H1 (cell line): ENCODE results near the gene MREG. TPM values are rescaled to one million over a fixed set of nuclear protein-coding genes. Genes with fewer than 3 reads are reported as not detected.
A peak's percentile ranks its signal among the peaks of the same experiment; 100 is the strongest.

Experiments
- CTCF ChIA-PET: fragments of 300-600 bp; sonication (Branson Sonifier 250); formaldehyde crosslinking; loops from one replicate; lab custom pipeline; 2021; ENCODE audit not compliant: partially characterized antibody; lab: Charles Lee
- POLR2A ChIA-PET: fragments of 300-600 bp; sonication (Branson Sonifier 250); formaldehyde crosslinking; loops from one replicate; lab custom pipeline; 2021; ENCODE audit warnings: inconsistent platforms; ENCODE audit not compliant: partially characterized antibody; lab: Charles Lee
- DNase-seq, 2 experiments: peaks; one replicate each; pipeline versions ENCODE4 v3.0.0 to v3.0.0-alpha.2; 2010 to 2022; ENCODE audit warnings: low spot score in 2 of 2, low read depth in 1 of 2, mixed read lengths in 1 of 2
- FAIRE-seq: peaks from 2 replicates; lab custom pipeline; 2011; peaks lifted over from hg19 to GRCh38; lab: Jason Lieb, UNC
- H2AFZ ChIP-seq: 2 replicates; pipeline ENCODE4 v1.8.1; 2012; ENCODE audit warnings: low read length, inconsistent platforms
- H2AK5ac ChIP-seq: 2 replicates; pipeline ENCODE4 v1.6.1; 2013; ENCODE audit warnings: low read depth, low read length
- H2BK120ac ChIP-seq: replicated peaks from 2 replicates; pipeline ENCODE3; 2013; ENCODE audit warnings: low read depth, low read length, inconsistent platforms
- H2BK12ac ChIP-seq: 2 replicates; pipeline ENCODE4 v1.6.1; 2013; ENCODE audit warnings: low read depth, low read length
- H2BK15ac ChIP-seq: 2 replicates; pipeline ENCODE4 v1.6.1; 2013; ENCODE audit warnings: low read length
- H2BK20ac ChIP-seq: 2 replicates; pipeline ENCODE4 v1.6.1; 2013; ENCODE audit warnings: low read length
- H2BK5ac ChIP-seq: 2 replicates; pipeline ENCODE4 v1.6.1; 2013; ENCODE audit warnings: low read depth, low read length
- H3K14ac ChIP-seq: 2 replicates; pipeline ENCODE4 v1.6.1; 2013; ENCODE audit warnings: inconsistent platforms; ENCODE audit not compliant: insufficient read length
- H3K18ac ChIP-seq: 2 replicates; pipeline ENCODE4 v1.6.1; 2013; ENCODE audit warnings: low read length; ENCODE audit errors: extremely low read depth
- H3K23ac ChIP-seq: 2 replicates; pipeline ENCODE4 v1.6.1; 2013; ENCODE audit warnings: inconsistent platforms; ENCODE audit not compliant: insufficient read length
- H3K23me2 ChIP-seq: 2 replicates; pipeline ENCODE4 v1.6.1; 2013; ENCODE audit warnings: low read depth, low read length
- H3K27ac ChIP-seq: 2 replicates; pipeline ENCODE4 v1.6.1; 2011; ENCODE audit warnings: low read depth, low read length, inconsistent platforms
- H3K27me3 ChIP-seq, 4 experiments: replicated peaks in 1 of 4; 1 replicate in 1 of 4; 2 replicates in 3 of 4; pipeline versions ENCODE4 v1.6.1 to v1.8.1; 2011 to 2013; ENCODE audit warnings: low read length in 3 of 4, mild to moderate bottlenecking in 3 of 4, inconsistent platforms in 2 of 4, mixed read lengths in 2 of 4, moderate library complexity in 1 of 4; ENCODE audit not compliant: control insufficient read depth in 3 of 4, insufficient read depth in 3 of 4; ENCODE audit errors: extremely low read depth in 1 of 4
- H3K36me3 ChIP-seq, 4 experiments: 2 replicates each; pipeline versions ENCODE4 v1.6.1 to v1.8.1; 2011 to 2013; ENCODE audit warnings: mild to moderate bottlenecking in 4 of 4, low read length in 3 of 4, moderate library complexity in 2 of 4, control low read depth in 1 of 4, inconsistent platforms in 1 of 4; ENCODE audit not compliant: insufficient read depth in 4 of 4, control insufficient read depth in 2 of 4
- H3K4ac ChIP-seq: replicated peaks from 2 replicates; pipeline ENCODE3; 2013; ENCODE audit warnings: low read length, low read depth, mixed read lengths, inconsistent platforms; ENCODE audit not compliant: insufficient read length
- H3K4me1 ChIP-seq, 4 experiments: replicated peaks in 1 of 4; 1 replicate in 1 of 4; 2 replicates in 3 of 4; pipeline versions ENCODE4 v1.6.1 to v1.8.1; 2011 to 2013; ENCODE audit warnings: low read length in 3 of 4, inconsistent platforms in 2 of 4, mixed read lengths in 1 of 4; ENCODE audit not compliant: insufficient read depth in 4 of 4, control insufficient read depth in 3 of 4
- H3K4me2 ChIP-seq, 2 experiments: 2 replicates each; pipeline versions ENCODE4 v1.6.1 to v1.8.1; 2011 to 2013; ENCODE audit warnings: low read depth in 2 of 2, low read length in 2 of 2, control low read depth in 1 of 2, inconsistent platforms in 1 of 2, mild to moderate bottlenecking in 1 of 2; ENCODE audit not compliant: insufficient read depth in 1 of 2
- H3K4me3 ChIP-seq, 4 experiments: fragments of 200-600, 300-600 bp in 1 of 4; sonication (generic), shearing (Covaris generic), sonication (Bioruptor Twin) in 1 of 4; 2 replicates each; pipeline versions ENCODE4 v1.5.1 to v1.8.1; 2011 to 2016; ENCODE audit warnings: low read length in 4 of 4, low read depth in 3 of 4, control low read depth in 2 of 4, inconsistent platforms in 2 of 4, mild to moderate bottlenecking in 2 of 4, mixed read lengths in 1 of 4, moderate library complexity in 1 of 4; ENCODE audit not compliant: insufficient read depth in 2 of 4; ENCODE audit errors: extremely low read depth in 1 of 4
- H3K56ac ChIP-seq: replicated peaks from 2 replicates; pipeline ENCODE3; 2013; ENCODE audit warnings: low read depth, mild to moderate bottlenecking, mixed read lengths, low read length, inconsistent platforms; ENCODE audit not compliant: insufficient read length
- H3K79me1 ChIP-seq: 2 replicates; pipeline ENCODE4 v1.6.1; 2013; ENCODE audit warnings: low read depth, low read length, control low read depth
- H3K79me2 ChIP-seq, 2 experiments: 2 replicates each; pipeline versions ENCODE4 v1.6.1 to v1.8.1; 2012 to 2013; ENCODE audit warnings: low read length in 2 of 2, mild to moderate bottlenecking in 2 of 2, inconsistent platforms in 1 of 2; ENCODE audit not compliant: insufficient read depth in 2 of 2, control insufficient read depth in 1 of 2
- H3K9ac ChIP-seq, 4 experiments: replicated peaks in 1 of 4; 1 replicate in 1 of 4; 2 replicates in 3 of 4; pipeline versions ENCODE4 v1.6.1 to v1.8.1; 2011 to 2013; ENCODE audit warnings: low read depth in 3 of 4, low read length in 3 of 4, control low read depth in 2 of 4, mild to moderate bottlenecking in 2 of 4, moderate library complexity in 2 of 4, inconsistent platforms in 1 of 4; ENCODE audit errors: extremely low read depth in 1 of 4
- H3K9me3 ChIP-seq, 2 experiments: 2 replicates each; pipeline versions ENCODE4 v1.6.1 to v1.8.1; 2012 to 2013; ENCODE audit warnings: mild to moderate bottlenecking in 2 of 2, moderate library complexity in 2 of 2, control low read depth in 1 of 2, inconsistent platforms in 1 of 2, low read depth in 1 of 2, low read length in 1 of 2, mixed read lengths in 1 of 2; ENCODE audit not compliant: insufficient read depth in 2 of 2
- H4K20me1 ChIP-seq, 2 experiments: replicated peaks in 1 of 2; 2 replicates each; pipeline versions ENCODE3 to v1.8.1; 2011 to 2013; ENCODE audit warnings: inconsistent platforms in 2 of 2, low read length in 2 of 2, mild to moderate bottlenecking in 1 of 2; ENCODE audit not compliant: insufficient read depth in 2 of 2, control insufficient read depth in 1 of 2
- H4K5ac ChIP-seq: 2 replicates; pipeline ENCODE4 v1.6.1; 2013; ENCODE audit warnings: low read length, low read depth, mixed read lengths, inconsistent platforms; ENCODE audit not compliant: insufficient read length
- H4K8ac ChIP-seq: 2 replicates; pipeline ENCODE4 v1.8.0; 2013; ENCODE audit warnings: mild to moderate bottlenecking, moderate library complexity, low read length, inconsistent platforms; ENCODE audit not compliant: insufficient read depth; ENCODE audit errors: extremely low read depth
- H4K91ac ChIP-seq: replicated peaks from 2 replicates; pipeline ENCODE3; 2013; ENCODE audit warnings: low read length, mixed read lengths, inconsistent platforms; ENCODE audit not compliant: insufficient read length
- JUN ChIP-seq: IDR thresholded peaks from 2 replicates; pipeline ENCODE4 v1.6.1; 2011; ENCODE audit warnings: low read depth, mild to moderate bottlenecking, improper control_type of control experiment, low read length
- RAD21 ChIP-seq, 2 experiments: IDR thresholded peaks in 1 of 2; conservative IDR thresholded peaks in 1 of 2; 2 replicates each; pipeline ENCODE4 v1.6.1; 2011; ENCODE audit warnings: low read depth in 2 of 2, low read length in 2 of 2, improper control_type of control experiment in 1 of 2, inconsistent platforms in 1 of 2, mild to moderate bottlenecking in 1 of 2, moderate library complexity in 1 of 2
- YY1 ChIP-seq: IDR thresholded peaks from 2 replicates; pipeline ENCODE4 v1.6.1; 2011; ENCODE audit warnings: low read depth, mild to moderate bottlenecking, low read length
- WGBS, 2 experiments: shearing (Covaris generic) in 1 of 2; methylation state at CpG; one replicate each; pipeline versions ENCODE4 v1.1.6 to v1.1.7; 2013 to 2015; ENCODE audit warnings: low lambda C conversion rate in 2 of 2, mixed read lengths in 2 of 2, inconsistent platforms in 1 of 2, low coverage in 1 of 2, missing lambda C conversion rate in 1 of 2; ENCODE audit not compliant: insufficient replicate concordance in 2 of 2, insufficient coverage in 1 of 2, insufficient read length in 1 of 2; ENCODE audit errors: extremely low coverage in 1 of 2, missing lambda C conversion rate in 1 of 2; 5-methylcytosine and 5-hydroxymethylcytosine counted together
- polyA plus RNA-seq, 7 experiments: library from polyadenylated mRNA; depleted of rRNA in 3 of 7; stranded (reverse) in 5 of 7; unstranded in 2 of 7; fragments of >200 nt in 5 of 7; fragments of 200-250 nt in 2 of 7; gene quantifications; 1 replicate in 5 of 7; 2 replicates in 1 of 7; 4 replicates in 1 of 7; pipeline versions ENCODE4 v1.2.1 to v1.2.3, GENCODE V29; 2011 to 2013; ENCODE audit warnings: missing spikeins in 2 of 7, mixed read lengths in 2 of 7
- total RNA-seq: library from RNA; stranded (reverse); fragmentation: NEBNext Ultra II Directional; extraction: Animal tissue kit (Norgen Biotek cat#: 25700); gene quantifications from 2 replicates; pipeline ENCODE4 v1.2.1, GENCODE V29; 2021
- TF ChIP-seq, protein P1 (sequence below), 3 experiments: IDR thresholded peaks; 1 replicate in 2 of 3; 2 replicates in 1 of 3; pipeline versions ENCODE4 v1.5.1 to v1.6.1; 2011; ENCODE audit warnings: low read length in 3 of 3, mild to moderate bottlenecking in 3 of 3, inconsistent platforms in 2 of 3, low read depth in 1 of 3, moderate library complexity in 1 of 3; ENCODE audit not compliant: insufficient read depth in 1 of 3; ENCODE audit errors: control extremely low read depth in 1 of 3

MREG gene
- total and polyA plus RNA-seq, 2 of the 8 experiments (the other 6 are each of a cell fraction or from before 2014, with no cell fraction given): 7.5 to 31.9 TPM

DNA sequence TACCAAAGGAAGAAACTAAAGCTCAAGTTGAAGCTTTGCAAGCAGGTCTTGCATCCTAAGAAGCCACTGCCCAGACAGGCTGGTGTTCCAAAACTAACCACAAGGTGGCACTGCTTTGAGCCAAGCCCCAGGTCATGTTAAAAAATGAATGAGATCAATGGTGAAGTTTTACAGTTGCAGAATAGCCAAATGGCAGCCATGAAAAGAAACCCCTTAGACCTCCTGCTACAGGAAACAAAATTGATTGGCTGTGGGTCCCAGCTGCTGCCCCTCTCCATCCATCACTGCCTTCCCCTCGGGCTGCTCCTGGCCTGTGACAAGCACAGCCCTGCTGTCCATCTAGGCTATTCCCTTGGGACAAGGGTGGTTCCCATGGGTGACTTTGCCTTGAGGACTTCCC lies 20.7 kb upstream of the MREG start:
- TF ChIP-seq, protein P1, sequence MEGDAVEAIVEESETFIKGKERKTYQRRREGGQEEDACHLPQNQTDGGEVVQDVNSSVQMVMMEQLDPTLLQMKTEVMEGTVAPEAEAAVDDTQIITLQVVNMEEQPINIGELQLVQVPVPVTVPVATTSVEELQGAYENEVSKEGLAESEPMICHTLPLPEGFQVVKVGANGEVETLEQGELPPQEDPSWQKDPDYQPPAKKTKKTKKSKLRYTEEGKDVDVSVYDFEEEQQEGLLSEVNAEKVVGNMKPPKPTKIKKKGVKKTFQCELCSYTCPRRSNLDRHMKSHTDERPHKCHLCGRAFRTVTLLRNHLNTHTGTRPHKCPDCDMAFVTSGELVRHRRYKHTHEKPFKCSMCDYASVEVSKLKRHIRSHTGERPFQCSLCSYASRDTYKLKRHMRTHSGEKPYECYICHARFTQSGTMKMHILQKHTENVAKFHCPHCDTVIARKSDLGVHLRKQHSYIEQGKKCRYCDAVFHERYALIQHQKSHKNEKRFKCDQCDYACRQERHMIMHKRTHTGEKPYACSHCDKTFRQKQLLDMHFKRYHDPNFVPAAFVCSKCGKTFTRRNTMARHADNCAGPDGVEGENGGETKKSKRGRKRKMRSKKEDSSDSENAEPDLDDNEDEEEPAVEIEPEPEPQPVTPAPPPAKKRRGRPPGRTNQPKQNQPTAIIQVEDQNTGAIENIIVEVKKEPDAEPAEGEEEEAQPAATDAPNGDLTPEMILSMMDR (IDR thresholded peaks at IDR 0.05; ENCODE audit: control extremely low read depth in 1 of 3, insufficient read depth in 1 of 3, low read depth in 1 of 3, low read length in 3 of 3): peak; percentile 70 to 90 (median 71)
- TF ChIP-seq YY1: peak; percentile 45; the same call in 1 of the 2 replicates
- TF ChIP-seq JUN: no peak
- TF ChIP-seq RAD21 (IDR thresholded peaks at IDR 0.05 in 1 of 2, conservative IDR thresholded peaks at IDR 0.05 in 1 of 2; ENCODE audit: low read depth in 2 of 2, low read length in 2 of 2): peak; percentile 57 to 64
- Histone ChIP-seq H2AFZ (no peak overlapping the region), H2BK20ac (no peak overlapping the region), H3K4me1 (peaks cover 0 to 3% (median 0%) of the 10 kb centered on the region in 4 experiments; a peak in 1 of 7 replicates), H3K27me3 (no peaks in the 10 kb centered on the region), H3K14ac (no peak overlapping the region), H3K9me3 (no peaks in the 10 kb centered on the region), H2BK120ac (no peak overlapping the region), H4K91ac (no peak overlapping the region), H4K20me1 (peaks cover 0 to 4% of the 10 kb centered on the region in 2 experiments), H3K56ac (no peak overlapping the region), H3K23me2 (peaks cover 2% of the 10 kb centered on the region; the same call in 1 of the 2 replicates), H2BK15ac (no peak overlapping the region), H2BK12ac (0 out of 2 replicates have a peak overlapping the region, but pooled peaks have one; percentile 14), H2BK5ac (no peak overlapping the region), H3K23ac (no peak overlapping the region), H3K79me1 (no peaks in the 10 kb centered on the region), H3K4me3 (no peak overlapping the region), H4K5ac (no peak overlapping the region), H3K18ac (no peak overlapping the region), H3K36me3 (peaks cover 0 to 5% (median 3%) of the 10 kb centered on the region in 4 experiments; a peak in 3 of 8 replicates), H3K9ac (no peak overlapping the region), H3K4ac (no peak overlapping the region), H4K8ac (no peak overlapping the region), H3K4me2 (no peak overlapping the region), H3K27ac (no peak overlapping the region), H3K79me2 (no peaks in the 10 kb centered on the region), H2AK5ac (no peak overlapping the region)
- ChIA-PET POLR2A (interaction anchor here (0.6 to 1.9 kb wide), 3 partner anchors 9 to 75 kb away, joined by 3 to 6 read pairs (median 6); partner anchors contain the start of gene XRCC5), CTCF (interaction anchor here (0.6 to 11.7 kb wide), 26 partner anchors 8 to 431 kb away, joined by 3 to 165 read pairs (median 6); partner anchors contain the start of genes PECR and TMEM169)
- FAIRE-seq (peak; percentile 77), DNase-seq (peak; percentile 56 to 97)
- 100% methylated on average over 1 of the region's 1 CpG; no CpG with 5 or more reads in 1 of the 2 experiments for WGBS, 2 experiments
